OCI-LY1 (cell line): Measurements from ENCODE around the gene DCLRE1A.

Experiments
- H2AFZ ChIP-seq: fragments of 200-600 bp; sonication (generic), shearing (Covaris generic); 2 replicates; pipeline ENCODE4 v1.6.0; 2014; ENCODE audit warnings: antibody characterized with exemption, mild to moderate bottlenecking, low read length
- H3F3A ChIP-seq: fragments of 200-600 bp; sonication (generic), shearing (Covaris generic); 2 replicates; pipeline ENCODE4 v1.6.0; 2014; ENCODE audit warnings: mild to moderate bottlenecking, antibody characterized with exemption, low read length, moderate library complexity; ENCODE audit not compliant: insufficient read depth
- H3K27ac ChIP-seq: fragments of 200-600 bp; sonication (generic); 2 replicates; pipeline ENCODE4 v1.5.1; 2014; ENCODE audit warnings: low read length, mixed run types, mild to moderate bottlenecking, low read depth; ENCODE audit not compliant: poor library complexity, severe bottlenecking
- H3K27me3 ChIP-seq: fragments of 200-600 bp; sonication (generic); 2 replicates; pipeline ENCODE4 v1.6.0; 2014; ENCODE audit warnings: antibody characterized with exemption, mild to moderate bottlenecking, low read length, moderate library complexity; ENCODE audit not compliant: insufficient read depth
- H3K36me3 ChIP-seq: fragments of 200-600 bp; sonication (generic); 2 replicates; pipeline ENCODE4 v1.6.1; 2014; ENCODE audit warnings: mild to moderate bottlenecking, antibody characterized with exemption, low read length, moderate library complexity, mixed read lengths; ENCODE audit not compliant: insufficient read depth
- H3K4me1 ChIP-seq: fragments of 200-600 bp; sonication (generic); 2 replicates; pipeline ENCODE4 v1.5.1; 2014; ENCODE audit warnings: mild to moderate bottlenecking, low read length, moderate library complexity; ENCODE audit not compliant: insufficient read depth, severe bottlenecking
- H3K4me2 ChIP-seq: fragments of 200-600 bp; sonication (generic), shearing (Covaris generic); 2 replicates; pipeline ENCODE4 v1.6.1; 2014; ENCODE audit warnings: low read length
- H3K4me3 ChIP-seq: fragments of 200-600 bp; sonication (generic); 2 replicates; pipeline ENCODE4 v1.5.1; 2014; ENCODE audit warnings: low read length, low read depth, mild to moderate bottlenecking, mixed read lengths; ENCODE audit not compliant: poor library complexity, severe bottlenecking
- H3K79me2 ChIP-seq: fragments of 200-600 bp; shearing (Covaris generic); 2 replicates; pipeline ENCODE4 v1.6.1; 2016; ENCODE audit warnings: mixed run types, low read length, mixed read lengths; ENCODE audit not compliant: insufficient read depth
- H3K9ac ChIP-seq: fragments of 200-600 bp; sonication (generic), shearing (Covaris generic); 2 replicates; pipeline ENCODE4 v1.6.1; 2014; ENCODE audit warnings: mild to moderate bottlenecking, low read length, mixed read lengths
- H3K9me2 ChIP-seq: fragments of 200-600 bp; sonication (generic), shearing (Covaris generic); 2 replicates; pipeline ENCODE4 v1.6.1; 2014; ENCODE audit warnings: low read depth, mild to moderate bottlenecking, low read length, mixed read lengths
- H3K9me3 ChIP-seq: fragments of 200-600 bp; shearing (Covaris generic); 2 replicates; pipeline ENCODE4 v1.6.1; 2014; ENCODE audit warnings: low read length, mixed read lengths
- H4K20me1 ChIP-seq: fragments of 200-600 bp; sonication (generic), shearing (Covaris generic); 2 replicates; pipeline ENCODE4 v1.6.0; 2016; ENCODE audit warnings: mild to moderate bottlenecking, low read length; ENCODE audit not compliant: insufficient read depth
- EZH2 ChIP-seq: fragments of 200-600 bp; sonication (generic), shearing (Covaris generic); IDR thresholded peaks from 2 replicates; pipeline ENCODE4 v1.8.0; 2017; ENCODE audit warnings: borderline replicate concordance, mixed run types, mild to moderate bottlenecking, antibody characterized with exemption, low read length, moderate library complexity, mixed read lengths
- TF ChIP-seq, protein P1 (sequence below): fragments of 200-600 bp; sonication (generic), shearing (Covaris generic); IDR thresholded peaks from 2 replicates; pipeline ENCODE4 v1.5.1; 2017; ENCODE audit warnings: mild to moderate bottlenecking, antibody characterized with exemption, low read length, moderate library complexity, mixed read lengths

The DCLRE1A gene

GRCh38 chr10:113869789-113870188 is 15.9 kb upstream of the DCLRE1A start:
- Histone ChIP-seq H3K27ac (no peak overlapping the region), H3K9me2 (no peaks in the 10 kb centered on the region), H3K4me1 (no peaks in the 10 kb centered on the region), H3K4me2 (no peak overlapping the region), H3K9ac (no peak overlapping the region), H3K79me2 (peaks cover 19% of the 10 kb centered on the region), H3K36me3 (peaks cover 24% of the 10 kb centered on the region), H3F3A (no peaks in the 10 kb centered on the region), H3K4me3 (no peak overlapping the region), H3K27me3 (no peaks in the 10 kb centered on the region), H3K9me3 (peaks cover 5% of the 10 kb centered on the region; the same call in 1 of the 2 replicates), H2AFZ (no peak overlapping the region), H4K20me1 (no peaks in the 10 kb centered on the region)
- TF ChIP-seq, protein P1, sequence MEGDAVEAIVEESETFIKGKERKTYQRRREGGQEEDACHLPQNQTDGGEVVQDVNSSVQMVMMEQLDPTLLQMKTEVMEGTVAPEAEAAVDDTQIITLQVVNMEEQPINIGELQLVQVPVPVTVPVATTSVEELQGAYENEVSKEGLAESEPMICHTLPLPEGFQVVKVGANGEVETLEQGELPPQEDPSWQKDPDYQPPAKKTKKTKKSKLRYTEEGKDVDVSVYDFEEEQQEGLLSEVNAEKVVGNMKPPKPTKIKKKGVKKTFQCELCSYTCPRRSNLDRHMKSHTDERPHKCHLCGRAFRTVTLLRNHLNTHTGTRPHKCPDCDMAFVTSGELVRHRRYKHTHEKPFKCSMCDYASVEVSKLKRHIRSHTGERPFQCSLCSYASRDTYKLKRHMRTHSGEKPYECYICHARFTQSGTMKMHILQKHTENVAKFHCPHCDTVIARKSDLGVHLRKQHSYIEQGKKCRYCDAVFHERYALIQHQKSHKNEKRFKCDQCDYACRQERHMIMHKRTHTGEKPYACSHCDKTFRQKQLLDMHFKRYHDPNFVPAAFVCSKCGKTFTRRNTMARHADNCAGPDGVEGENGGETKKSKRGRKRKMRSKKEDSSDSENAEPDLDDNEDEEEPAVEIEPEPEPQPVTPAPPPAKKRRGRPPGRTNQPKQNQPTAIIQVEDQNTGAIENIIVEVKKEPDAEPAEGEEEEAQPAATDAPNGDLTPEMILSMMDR: no peak
- TF ChIP-seq EZH2: no peak

DNA sequence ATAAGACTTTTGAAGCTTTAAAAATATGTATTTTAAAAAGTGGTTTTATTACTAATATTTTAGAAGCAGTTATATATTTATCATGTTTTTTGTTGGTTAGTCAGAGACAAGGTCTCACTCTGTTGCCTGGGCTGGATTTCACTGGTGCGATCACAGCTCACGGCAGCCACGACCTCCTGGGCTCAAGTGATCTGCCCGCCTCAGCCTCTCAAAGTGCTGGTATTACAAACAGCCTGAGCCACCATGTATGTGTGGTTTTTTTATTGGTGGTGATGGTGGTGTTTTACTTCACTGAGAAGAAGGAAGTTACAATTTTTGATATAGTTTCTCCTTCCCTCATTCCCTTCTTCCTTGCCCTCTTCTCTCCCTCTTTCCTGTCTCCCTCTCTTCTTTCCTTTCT is 14.0 kb upstream of the DCLRE1A start:
- Histone ChIP-seq H3K79me2 (peaks cover 15% of the 10 kb centered on the region), H3K27ac (no peak overlapping the region), H3K4me1 (no peaks in the 10 kb centered on the region), H2AFZ (no peak overlapping the region), H4K20me1 (no peaks in the 10 kb centered on the region), H3K36me3 (peaks cover 33% of the 10 kb centered on the region), H3K9me2 (no peaks in the 10 kb centered on the region), H3F3A (no peaks in the 10 kb centered on the region), H3K4me3 (no peak overlapping the region), H3K4me2 (no peak overlapping the region), H3K9ac (no peak overlapping the region), H3K9me3 (0 out of 2 replicates have a peak, but pooled peaks cover 3% of the 10 kb centered on the region), H3K27me3 (no peaks in the 10 kb centered on the region)
- no peak for TF ChIP-seq EZH2
- TF ChIP-seq, protein P1: no peak

DNA sequence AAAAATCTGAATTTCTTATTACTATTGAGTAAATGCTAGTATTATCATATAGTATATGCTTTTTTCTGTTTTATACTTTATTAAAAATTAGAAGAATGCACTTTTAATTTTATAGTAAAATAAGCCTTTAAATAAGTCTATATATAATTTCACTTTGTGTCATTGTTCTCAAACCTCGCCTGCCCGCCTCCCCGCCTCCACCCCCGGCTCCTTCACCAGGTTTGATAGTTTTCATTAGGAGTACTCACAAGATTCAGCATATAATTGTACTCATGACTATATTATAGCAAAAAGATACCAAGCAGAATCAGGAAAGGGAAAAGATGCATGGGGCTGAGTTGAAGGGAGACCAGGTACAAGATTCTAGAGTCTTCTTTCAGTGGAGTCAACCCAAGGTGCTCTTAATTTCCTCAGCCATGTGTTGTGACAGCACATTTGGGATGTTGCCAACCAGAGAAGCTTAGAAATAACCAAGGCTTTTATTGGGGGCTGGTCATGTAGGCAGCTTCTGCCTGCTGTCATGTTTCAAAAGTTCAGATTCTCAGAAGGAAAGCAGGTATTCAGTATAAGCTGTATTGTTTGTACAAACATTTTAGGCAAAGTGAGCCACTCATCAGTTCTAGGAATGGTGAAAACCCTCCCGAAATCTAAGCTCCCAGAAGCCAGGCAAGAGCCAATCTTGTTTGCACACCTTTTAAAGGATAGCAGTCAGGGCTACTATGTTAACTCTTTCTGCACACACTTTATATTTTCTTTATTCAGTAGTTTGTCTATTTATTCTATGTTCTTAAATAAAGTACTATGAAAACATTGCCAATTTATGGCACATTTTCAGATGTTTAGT is 12.9 kb upstream of the DCLRE1A start:
- Histone ChIP-seq H3K27me3 (no peaks in the 10 kb centered on the region), H3K9me2 (no peaks in the 10 kb centered on the region), H3K4me3 (no peak overlapping the region), H3K4me2 (no peak overlapping the region), H3K9ac (no peak overlapping the region), H3K4me1 (no peaks in the 10 kb centered on the region), H3K27ac (no peak overlapping the region), H2AFZ (no peak overlapping the region), H3F3A (no peaks in the 10 kb centered on the region), H3K36me3 (peaks cover 42% of the 10 kb centered on the region), H4K20me1 (no peaks in the 10 kb centered on the region), H3K79me2 (peaks cover 15% of the 10 kb centered on the region), H3K9me3 (no peaks in the 10 kb centered on the region)
- TF ChIP-seq, protein P1: no peak
- TF ChIP-seq EZH2: no peak
